GM12874 (cell line): ENCODE results near the gene IQGAP2.

Source experiments
- TF ChIP-seq, protein P1 (sequence below): IDR thresholded peaks from 2 replicates; pipeline ENCODE4 v1.5.1; 2011; ENCODE audit warnings: low read depth, mild to moderate bottlenecking, control low read depth, low read length, moderate library complexity; ENCODE audit not compliant: insufficient read depth

Gene IQGAP2

DNA sequence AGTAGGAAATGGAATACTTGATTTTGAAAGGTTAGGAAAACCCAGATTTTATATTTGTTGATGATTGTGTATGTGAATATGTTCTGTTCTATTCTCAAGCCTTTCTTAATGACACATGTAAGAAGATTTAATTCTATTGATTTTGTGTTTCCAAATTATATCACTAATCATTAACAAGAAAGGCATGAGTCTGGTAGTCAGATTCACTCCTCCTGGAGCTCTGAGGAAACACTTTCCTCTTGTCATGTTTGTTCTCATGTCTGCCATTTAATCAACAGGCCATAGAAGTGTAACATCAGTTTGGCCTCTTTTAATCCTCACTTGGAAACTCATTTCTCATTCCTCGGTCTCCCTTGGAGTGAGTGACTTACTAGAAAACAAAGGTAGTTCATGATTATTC lies 272.3 kb downstream of the IQGAP2 start:
- TF ChIP-seq, protein P1, sequence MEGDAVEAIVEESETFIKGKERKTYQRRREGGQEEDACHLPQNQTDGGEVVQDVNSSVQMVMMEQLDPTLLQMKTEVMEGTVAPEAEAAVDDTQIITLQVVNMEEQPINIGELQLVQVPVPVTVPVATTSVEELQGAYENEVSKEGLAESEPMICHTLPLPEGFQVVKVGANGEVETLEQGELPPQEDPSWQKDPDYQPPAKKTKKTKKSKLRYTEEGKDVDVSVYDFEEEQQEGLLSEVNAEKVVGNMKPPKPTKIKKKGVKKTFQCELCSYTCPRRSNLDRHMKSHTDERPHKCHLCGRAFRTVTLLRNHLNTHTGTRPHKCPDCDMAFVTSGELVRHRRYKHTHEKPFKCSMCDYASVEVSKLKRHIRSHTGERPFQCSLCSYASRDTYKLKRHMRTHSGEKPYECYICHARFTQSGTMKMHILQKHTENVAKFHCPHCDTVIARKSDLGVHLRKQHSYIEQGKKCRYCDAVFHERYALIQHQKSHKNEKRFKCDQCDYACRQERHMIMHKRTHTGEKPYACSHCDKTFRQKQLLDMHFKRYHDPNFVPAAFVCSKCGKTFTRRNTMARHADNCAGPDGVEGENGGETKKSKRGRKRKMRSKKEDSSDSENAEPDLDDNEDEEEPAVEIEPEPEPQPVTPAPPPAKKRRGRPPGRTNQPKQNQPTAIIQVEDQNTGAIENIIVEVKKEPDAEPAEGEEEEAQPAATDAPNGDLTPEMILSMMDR, result no peak

DNA sequence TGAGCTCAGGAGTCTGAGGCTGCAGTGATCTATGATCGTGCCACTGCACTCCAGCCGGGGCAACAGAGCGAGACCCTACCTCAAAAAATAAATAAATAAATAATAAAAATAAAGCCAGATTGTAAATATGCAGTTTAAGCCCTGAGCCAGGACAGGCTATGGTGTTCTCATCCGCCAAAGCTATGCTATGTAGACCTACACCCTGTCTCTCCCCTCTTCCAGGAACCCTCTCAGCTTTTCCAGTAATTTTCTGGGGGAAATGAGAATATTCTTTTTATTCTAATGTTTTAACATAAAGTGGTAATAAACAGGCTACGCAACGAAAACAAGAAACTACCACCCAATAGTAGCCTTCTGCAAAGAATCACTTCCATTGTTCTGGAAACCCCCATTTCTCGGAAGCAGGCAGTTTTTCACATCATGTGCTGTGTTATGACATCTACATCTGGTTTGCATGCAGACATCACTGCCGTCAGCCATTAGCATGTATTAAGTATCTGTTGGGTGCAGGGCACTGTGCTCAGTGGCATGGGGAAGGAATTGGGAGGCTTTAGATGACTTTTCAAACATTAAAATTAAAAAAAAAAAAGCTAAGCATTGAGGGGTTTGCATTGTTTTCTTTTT lies 274.9 kb downstream of the IQGAP2 start:
- TF ChIP-seq, protein P1, result no peak

DNA sequence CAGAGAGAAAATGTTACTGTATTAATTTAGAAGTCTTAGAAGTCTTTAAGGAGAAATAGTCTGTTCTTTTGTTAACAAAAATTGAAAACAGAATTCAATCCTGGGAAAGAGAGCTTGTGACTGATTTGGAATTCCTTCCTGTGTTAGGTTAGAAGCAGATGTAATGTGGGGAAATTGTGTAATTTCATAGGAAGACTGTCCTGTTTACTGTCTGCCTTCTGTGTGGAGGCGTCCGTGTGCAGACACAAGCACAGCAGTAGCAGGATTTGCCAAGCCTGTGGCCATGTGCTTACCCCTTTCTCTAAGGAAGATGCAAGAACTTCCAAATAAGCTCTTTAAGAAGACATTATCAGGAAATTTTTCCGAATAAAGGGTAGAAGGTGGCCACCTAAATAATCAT lies 276.1 kb downstream of the IQGAP2 start:
- TF ChIP-seq, protein P1, result no peak

- TF ChIP-seq, protein P1, result no peak
These were observed 278.2 kb downstream of the IQGAP2 start for GRCh38 chr5:76681287-76681686.

GRCh38 chr5:76682387-76682786 lies 279.3 kb downstream of the IQGAP2 start:
- TF ChIP-seq, protein P1, result no peak

- TF ChIP-seq, protein P1, result no peak
These were observed 281.0 kb downstream of the IQGAP2 start for GRCh38 chr5:76683816-76684731.

- TF ChIP-seq, protein P1, result no peak
These were observed 281.9 kb downstream of the IQGAP2 start for GRCh38 chr5:76684756-76685519.
